ENCODE data around the gene OTUD1. TPM values are rescaled to one million over a fixed set of nuclear protein-coding genes. Genes with fewer than 3 reads are reported as not detected.

The OTUD1 gene
- total RNA-seq, 1 donor from 2014 or later = 24.1 TPM

GRCh38 chr10:23479798-23480473 lies 41.1 kb downstream of the OTUD1 start:
- DNase-seq (ENCODE audit: low spot score in 2 of 2) = no peak
- no peak for TF ChIP-seq CTCF (IDR thresholded peaks at IDR 0.05)
- Histone ChIP-seq H3K9me3 (no peaks in the 10 kb centered on the region), H3K4me3 (no peak overlapping the region), H3K4me1 (no peaks in the 10 kb centered on the region), H3K36me3 (no peaks in the 10 kb centered on the region), H3K27me3 (no peaks in the 10 kb centered on the region), H3K27ac (no peak overlapping the region)
- intact Hi-C loops (cut with DNase I) = no loop called here

- Histone ChIP-seq H3K36me3 (no peaks in the 10 kb centered on the region), H3K27ac (no peak overlapping the region), H3K27me3 (no peaks in the 10 kb centered on the region), H3K9me3 (no peaks in the 10 kb centered on the region), H3K4me3 (no peak overlapping the region), H3K4me1 (no peaks in the 10 kb centered on the region)
- no peak for TF ChIP-seq CTCF (IDR thresholded peaks at IDR 0.05)
- intact Hi-C loops (cut with DNase I) = no loop called here
- no peak for DNase-seq (ENCODE audit: low spot score in 2 of 2)
These were observed 42.6 kb downstream of the OTUD1 start for GRCh38 chr10:23481363-23481961.

- H3K4me1 ChIP-seq = no peaks in the 10 kb centered on the region
- no peaks in the 10 kb centered on the region for H3K27me3 ChIP-seq
- no peak for DNase-seq (ENCODE audit: low spot score in 2 of 2)
- no peaks in the 10 kb centered on the region for H3K9me3 ChIP-seq
- intact Hi-C loops (cut with DNase I) = no loop called here
- H3K36me3 ChIP-seq = no peaks in the 10 kb centered on the region
- no peak overlapping the region for H3K4me3 ChIP-seq
- TF ChIP-seq CTCF (IDR thresholded peaks at IDR 0.05) = no peak
- H3K27ac ChIP-seq = no peak overlapping the region
These were observed 51.2 kb downstream of the OTUD1 start for GRCh38 chr10:23490115-23490514.

Other genes starting within 250 kb of the OTUD1 start
- not detected for gene PTF1A, start 246.8 kb upstream of the OTUD1 start, total RNA-seq
- not detected for gene C10orf67, start 94.3 kb upstream of the OTUD1 start, total RNA-seq